Measurements from ENCODE around the gene MTAP. TPM values are rescaled to one million over a fixed set of nuclear protein-coding genes. Genes with fewer than 3 reads are reported as not detected.

MTAP gene
- total RNA-seq, 1 experiment from 2014 or later = 34.7 TPM

DNA sequence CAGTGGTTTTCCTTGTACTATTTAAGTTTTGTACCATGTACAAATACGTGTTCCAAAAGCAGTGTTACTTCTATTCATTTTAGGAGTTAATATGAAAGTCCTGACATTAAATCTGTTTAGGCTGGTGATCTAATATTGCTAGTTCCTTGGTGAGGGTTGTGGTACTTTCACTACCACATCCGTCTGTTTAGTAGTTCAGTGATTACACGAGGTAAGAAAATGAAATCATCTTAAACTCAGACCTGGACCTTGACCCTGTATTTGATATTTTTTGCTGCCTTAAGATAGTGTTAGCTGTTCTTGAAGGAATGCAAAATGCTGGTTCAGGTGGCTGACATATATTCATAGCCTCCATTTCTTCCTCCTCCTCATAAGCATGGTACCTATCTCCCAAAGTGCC lies 50.3 kb downstream of the MTAP start:
- Histone ChIP-seq H3K27me3 (ENCODE audit: low read length) (no peaks in the 10 kb centered on the region), H3K36me3 (ENCODE audit: low read depth, low read length) (peaks cover 26% of the 10 kb centered on the region), H3K4me3 (ENCODE audit: low read length) (no peak overlapping the region), H3K27ac (ENCODE audit: low read length) (no peak overlapping the region), H3K4me2 (ENCODE audit: low read length) (no peak overlapping the region), H3K79me2 (ENCODE audit: low read length) (0 out of 2 replicates have a peak, but pooled peaks cover 6% of the 10 kb centered on the region), H3K9me2 (replicated peaks; ENCODE audit: low read length) (no peaks in the 10 kb centered on the region), H3F3A (ENCODE audit: low read length, unreplicated experiment) (peaks cover 5% of the 10 kb centered on the region), H3K9me3 (ENCODE audit: low read length) (no peaks in the 10 kb centered on the region), H4K20me1 (ENCODE audit: low read length) (no peaks in the 10 kb centered on the region), H2AFZ (ENCODE audit: low read length) (no peak overlapping the region), H3K9ac (ENCODE audit: low read length) (no peak overlapping the region), H3K4me1 (ENCODE audit: insufficient read depth, low read length) (peaks cover 36% of the 10 kb centered on the region)
- POLR2A ChIA-PET (ENCODE audit: unreplicated experiment) = no interaction called here
- DNase-seq = no peak
- intact Hi-C loops (cut with micrococcal nuclease) = loop anchor here (1.0 kb wide), 1 partner anchor 16 kb away; no protein-coding TSS in a partner anchor
- CTCF ChIA-PET = no interaction called here
- no peak for ATAC-seq
- no TSS peak for BruUV-seq (replicated peaks)
- no peak for TF ChIP-seq EZH2 (IDR thresholded peaks at IDR 0.05; ENCODE audit: low read length, unreplicated experiment)
- no peak for TF ChIP-seq EZH2phosphoT487 (IDR thresholded peaks at IDR 0.05; ENCODE audit: borderline replicate concordance, low read length)
- TF ChIP-seq, protein P1, sequence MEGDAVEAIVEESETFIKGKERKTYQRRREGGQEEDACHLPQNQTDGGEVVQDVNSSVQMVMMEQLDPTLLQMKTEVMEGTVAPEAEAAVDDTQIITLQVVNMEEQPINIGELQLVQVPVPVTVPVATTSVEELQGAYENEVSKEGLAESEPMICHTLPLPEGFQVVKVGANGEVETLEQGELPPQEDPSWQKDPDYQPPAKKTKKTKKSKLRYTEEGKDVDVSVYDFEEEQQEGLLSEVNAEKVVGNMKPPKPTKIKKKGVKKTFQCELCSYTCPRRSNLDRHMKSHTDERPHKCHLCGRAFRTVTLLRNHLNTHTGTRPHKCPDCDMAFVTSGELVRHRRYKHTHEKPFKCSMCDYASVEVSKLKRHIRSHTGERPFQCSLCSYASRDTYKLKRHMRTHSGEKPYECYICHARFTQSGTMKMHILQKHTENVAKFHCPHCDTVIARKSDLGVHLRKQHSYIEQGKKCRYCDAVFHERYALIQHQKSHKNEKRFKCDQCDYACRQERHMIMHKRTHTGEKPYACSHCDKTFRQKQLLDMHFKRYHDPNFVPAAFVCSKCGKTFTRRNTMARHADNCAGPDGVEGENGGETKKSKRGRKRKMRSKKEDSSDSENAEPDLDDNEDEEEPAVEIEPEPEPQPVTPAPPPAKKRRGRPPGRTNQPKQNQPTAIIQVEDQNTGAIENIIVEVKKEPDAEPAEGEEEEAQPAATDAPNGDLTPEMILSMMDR (conservative IDR thresholded peaks at IDR 0.05; ENCODE audit: low read depth, low read length) = no peak

- Histone ChIP-seq H3K4me3 (ENCODE audit: low read length) (no peak overlapping the region), H3K27me3 (ENCODE audit: low read length) (no peaks in the 10 kb centered on the region), H3K9ac (ENCODE audit: low read length) (no peak overlapping the region), H3K27ac (ENCODE audit: low read length) (no peak overlapping the region), H3K9me2 (replicated peaks; ENCODE audit: low read length) (no peaks in the 10 kb centered on the region), H2AFZ (ENCODE audit: low read length) (no peak overlapping the region), H3K4me2 (ENCODE audit: low read length) (no peak overlapping the region), H3F3A (ENCODE audit: low read length, unreplicated experiment) (peaks cover 5% of the 10 kb centered on the region), H3K9me3 (ENCODE audit: low read length) (no peaks in the 10 kb centered on the region), H3K4me1 (ENCODE audit: insufficient read depth, low read length) (peaks cover 36% of the 10 kb centered on the region), H3K79me2 (ENCODE audit: low read length) (0 out of 2 replicates have a peak, but pooled peaks cover 6% of the 10 kb centered on the region), H3K36me3 (ENCODE audit: low read depth, low read length) (peaks cover 32% of the 10 kb centered on the region), H4K20me1 (ENCODE audit: low read length) (no peaks in the 10 kb centered on the region)
- intact Hi-C loops (cut with micrococcal nuclease) = loop anchor here (1.0 kb wide), 1 partner anchor 17 kb away; no protein-coding TSS in a partner anchor
- ChIA-PET POLR2A (ENCODE audit: unreplicated experiment) (no interaction called here), CTCF (no interaction called here)
- ATAC-seq (peak; percentile 40; the same call in 1 of the 2 replicates), DNase-seq (peak; percentile 15)
- BruUV-seq (replicated peaks) = no TSS peak
- no peak for TF ChIP-seq EZH2phosphoT487 (IDR thresholded peaks at IDR 0.05; ENCODE audit: borderline replicate concordance, low read length)
- TF ChIP-seq, protein P1 (conservative IDR thresholded peaks at IDR 0.05; ENCODE audit: low read depth, low read length) = no peak
- TF ChIP-seq EZH2 (IDR thresholded peaks at IDR 0.05; ENCODE audit: low read length, unreplicated experiment) = no peak
Observed at GRCh38 chr9:21853414-21853813, 51.0 kb downstream of the MTAP start.

DNA sequence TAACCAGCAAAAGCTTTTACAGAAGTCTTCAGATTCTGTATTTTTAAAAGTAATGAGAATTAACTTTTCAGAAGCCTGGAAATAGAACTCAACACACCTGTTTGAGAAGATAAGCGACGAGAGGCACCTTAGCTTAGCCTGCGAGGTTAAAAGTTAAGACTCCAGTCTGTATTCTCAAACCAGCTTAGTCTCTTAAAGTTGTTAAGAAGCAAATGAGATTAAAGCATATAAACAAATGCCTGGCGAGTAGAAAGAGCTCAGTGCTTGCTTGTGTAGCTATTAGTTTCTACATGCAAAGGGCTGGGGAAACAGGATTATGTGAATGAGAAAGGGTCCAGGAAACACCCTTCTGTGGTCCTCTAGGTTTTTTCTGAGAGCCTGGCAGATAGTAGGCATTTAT lies 51.7 kb downstream of the MTAP start:
- DNase-seq = no peak
- Histone ChIP-seq H3K4me3 (ENCODE audit: low read length) (no peak overlapping the region), H3K9me3 (ENCODE audit: low read length) (no peaks in the 10 kb centered on the region), H4K20me1 (ENCODE audit: low read length) (no peaks in the 10 kb centered on the region), H3K36me3 (ENCODE audit: low read depth, low read length) (peaks cover 39% of the 10 kb centered on the region), H3K79me2 (ENCODE audit: low read length) (0 out of 2 replicates have a peak, but pooled peaks cover 6% of the 10 kb centered on the region), H3K27ac (ENCODE audit: low read length) (peak overlapping the region; percentile 96; the same call in 1 of the 2 replicates), H3K4me2 (ENCODE audit: low read length) (no peak overlapping the region), H3K27me3 (ENCODE audit: low read length) (no peaks in the 10 kb centered on the region), H3K4me1 (ENCODE audit: insufficient read depth, low read length) (peaks cover 36% of the 10 kb centered on the region), H2AFZ (ENCODE audit: low read length) (no peak overlapping the region), H3K9me2 (replicated peaks; ENCODE audit: low read length) (no peaks in the 10 kb centered on the region), H3F3A (ENCODE audit: low read length, unreplicated experiment) (peaks cover 5% of the 10 kb centered on the region), H3K9ac (ENCODE audit: low read length) (no peak overlapping the region)
- intact Hi-C loops (cut with micrococcal nuclease) = no loop called here
- no TSS peak for BruUV-seq (replicated peaks)
- ChIA-PET POLR2A (ENCODE audit: unreplicated experiment) (no interaction called here), CTCF (no interaction called here)
- no peak for ATAC-seq
- no peak for TF ChIP-seq EZH2 (IDR thresholded peaks at IDR 0.05; ENCODE audit: low read length, unreplicated experiment)
- TF ChIP-seq, protein P1 (conservative IDR thresholded peaks at IDR 0.05; ENCODE audit: low read depth, low read length) = no peak
- no peak for TF ChIP-seq EZH2phosphoT487 (IDR thresholded peaks at IDR 0.05; ENCODE audit: borderline replicate concordance, low read length)

All from PC-3 (cell line).